C4-2B (cell line): ENCODE data around the gene SMO.

ENCODE experiments used
- ZFX ChIP-seq: fragments of 450-650 bp; IDR thresholded peaks from 2 replicates; pipeline ENCODE4 v1.6.1; 2017
- TF ChIP-seq, protein P1 (sequence below): fragments of 450-650 bp; conservative IDR thresholded peaks from 2 replicates; pipeline ENCODE4 v1.5.1; 2017; ENCODE audit warnings: mild to moderate bottlenecking

DNA sequence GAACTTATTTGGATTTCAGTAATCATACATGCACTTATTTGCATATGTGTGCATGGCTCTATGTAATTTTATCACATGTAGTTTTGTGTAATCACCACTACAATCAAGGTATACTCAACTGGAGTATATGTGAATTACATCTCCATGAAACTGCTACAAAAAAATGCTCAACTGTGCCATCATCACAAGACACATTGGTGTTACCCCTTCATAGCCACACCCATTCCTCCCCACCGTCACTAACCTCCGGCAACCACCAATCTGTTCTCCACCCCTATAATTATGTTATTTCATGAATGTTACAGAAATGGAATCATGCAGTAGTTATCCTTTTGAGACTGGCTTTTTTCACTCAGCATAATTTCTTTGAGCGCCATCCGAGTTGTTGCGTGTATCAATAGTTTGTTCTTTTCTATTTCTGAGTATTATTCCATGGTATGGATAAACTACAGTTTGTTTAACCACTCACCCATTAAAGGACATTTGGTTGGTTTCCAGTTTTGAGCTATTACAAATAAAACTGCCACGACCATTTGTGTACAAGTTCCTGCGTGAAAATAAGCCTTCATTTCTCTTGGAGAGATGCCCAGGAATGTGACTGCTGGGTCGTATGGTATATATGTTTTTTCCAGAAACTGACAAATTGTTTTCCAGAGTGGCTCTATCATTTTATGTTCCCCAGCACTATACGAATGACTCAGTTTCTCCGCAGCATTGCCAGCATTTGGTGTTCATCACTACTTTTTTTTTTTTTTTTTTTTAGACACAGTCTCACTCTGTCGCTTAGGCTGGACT, 11.3 kb upstream of the SMO start:
- TF ChIP-seq, protein P1, sequence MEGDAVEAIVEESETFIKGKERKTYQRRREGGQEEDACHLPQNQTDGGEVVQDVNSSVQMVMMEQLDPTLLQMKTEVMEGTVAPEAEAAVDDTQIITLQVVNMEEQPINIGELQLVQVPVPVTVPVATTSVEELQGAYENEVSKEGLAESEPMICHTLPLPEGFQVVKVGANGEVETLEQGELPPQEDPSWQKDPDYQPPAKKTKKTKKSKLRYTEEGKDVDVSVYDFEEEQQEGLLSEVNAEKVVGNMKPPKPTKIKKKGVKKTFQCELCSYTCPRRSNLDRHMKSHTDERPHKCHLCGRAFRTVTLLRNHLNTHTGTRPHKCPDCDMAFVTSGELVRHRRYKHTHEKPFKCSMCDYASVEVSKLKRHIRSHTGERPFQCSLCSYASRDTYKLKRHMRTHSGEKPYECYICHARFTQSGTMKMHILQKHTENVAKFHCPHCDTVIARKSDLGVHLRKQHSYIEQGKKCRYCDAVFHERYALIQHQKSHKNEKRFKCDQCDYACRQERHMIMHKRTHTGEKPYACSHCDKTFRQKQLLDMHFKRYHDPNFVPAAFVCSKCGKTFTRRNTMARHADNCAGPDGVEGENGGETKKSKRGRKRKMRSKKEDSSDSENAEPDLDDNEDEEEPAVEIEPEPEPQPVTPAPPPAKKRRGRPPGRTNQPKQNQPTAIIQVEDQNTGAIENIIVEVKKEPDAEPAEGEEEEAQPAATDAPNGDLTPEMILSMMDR: no peak
- no peak for TF ChIP-seq ZFX
